B cell (primary cell): Measurements from ENCODE around the gene GRPEL1. TPM values are rescaled to one million over a fixed set of nuclear protein-coding genes. Genes with fewer than 3 reads are reported as not detected.

Source experiments
- ATAC-seq: fragments of 200-7000 bp; cut with Tn5 transposase; one replicate; pipeline ENCODE4 v1.10.0; 2021; ENCODE audit warnings: low read depth, mild to moderate bottlenecking, moderate number of reproducible peaks, moderate library complexity
- CTCF ChIA-PET: fragments of 350-600 bp; sonication (Branson Sonifier 250); formaldehyde crosslinking; loops from one replicate; lab custom pipeline; 2021; ENCODE audit warnings: antibody characterized with exemption, inconsistent platforms; lab: Charles Lee
- POLR2A ChIA-PET: fragments of 350-600 bp; sonication (Branson Sonifier 250); formaldehyde crosslinking; loops from one replicate; lab custom pipeline; 2021; ENCODE audit warnings: antibody characterized with exemption; lab: Charles Lee
- DNase-seq: peaks from one replicate; pipeline ENCODE4 v3.0.0; 2013
- H2AFZ ChIP-seq: 2 replicates; pipeline ENCODE4 v1.6.1; 2012; ENCODE audit warnings: mild to moderate bottlenecking, low read depth, low read length; ENCODE audit not compliant: insufficient read depth, poor library complexity, severe bottlenecking
- H3K27ac ChIP-seq, 2 donors: 1 replicate in 1 of 2; 2 replicates in 1 of 2; pipeline ENCODE4 v1.5.1; 2012 to 2013; ENCODE audit warnings: low read length in 2 of 2, mild to moderate bottlenecking in 2 of 2, moderate library complexity in 1 of 2
- H3K27me3 ChIP-seq, 4 experiments: fragments of 200-600 bp in 1 of 4; sonication (generic) in 1 of 4; replicated peaks in 1 of 4; 1 replicate in 2 of 4; 2 replicates in 2 of 4; pipeline versions ENCODE4 v1.6.1 to v1.7.0; 2013 to 2016; ENCODE audit warnings: low read length in 3 of 4, mild to moderate bottlenecking in 2 of 4, mixed read lengths in 1 of 4, moderate library complexity in 1 of 4; ENCODE audit not compliant: insufficient read depth in 4 of 4, control insufficient read depth in 3 of 4; ENCODE audit errors: control extremely low read depth in 1 of 4
- H3K36me3 ChIP-seq, 2 experiments: replicated peaks in 1 of 2; 1 replicate in 1 of 2; 2 replicates in 1 of 2; pipeline versions ENCODE4 v1.6.1 to v1.7.1; 2013; ENCODE audit warnings: low read length in 1 of 2; ENCODE audit not compliant: insufficient read depth in 2 of 2, control insufficient read depth in 1 of 2; ENCODE audit errors: control extremely low read depth in 1 of 2, extremely low read depth in 1 of 2
- H3K4me1 ChIP-seq, 2 donors: fragments of 200-600 bp in 1 of 2; sonication (generic) in 1 of 2; 1 replicate in 1 of 2; 2 replicates in 1 of 2; pipeline versions ENCODE4 v1.5.1 to v1.6.1; 2013 to 2017; ENCODE audit warnings: low read length in 2 of 2; ENCODE audit not compliant: control insufficient read depth in 2 of 2, insufficient read depth in 2 of 2
- H3K4me2 ChIP-seq: replicated peaks from 2 replicates; pipeline ENCODE3; 2012; ENCODE audit warnings: mild to moderate bottlenecking, low read depth, low read length; ENCODE audit not compliant: poor library complexity, severe bottlenecking
- H3K4me3 ChIP-seq, 5 experiments: fragments of 200-600 bp in 1 of 5; sonication (generic) in 1 of 5; 1 replicate in 3 of 5; 2 replicates in 2 of 5; pipeline versions ENCODE4 v1.5.1 to v1.7.0; 2011 to 2016; ENCODE audit warnings: low read length in 4 of 5, mild to moderate bottlenecking in 4 of 5, low read depth in 2 of 5, control low read depth in 1 of 5, moderate library complexity in 1 of 5; ENCODE audit not compliant: insufficient read depth in 1 of 5; ENCODE audit errors: control extremely low read depth in 1 of 5, extremely low read depth in 1 of 5
- H3K79me2 ChIP-seq: fragments of 200-600 bp; sonication (generic); one replicate; pipeline ENCODE4 v1.6.0; 2016; ENCODE audit warnings: low read length; ENCODE audit not compliant: control insufficient read depth, insufficient read depth
- H3K9ac ChIP-seq: fragments of 200-600 bp; sonication (generic); 2 replicates; pipeline ENCODE4 v1.6.1; 2017; ENCODE audit warnings: mild to moderate bottlenecking, low read length, moderate library complexity
- H3K9me3 ChIP-seq, 3 donors: one replicate each; pipeline versions ENCODE4 v1.6.1 to v1.7.1; 2013; ENCODE audit warnings: low read length in 2 of 3; ENCODE audit not compliant: control insufficient read depth in 2 of 3, insufficient read depth in 1 of 3; ENCODE audit errors: control extremely low read depth in 1 of 3
- H4K20me1 ChIP-seq: 2 replicates; pipeline ENCODE4 v1.6.0; 2012; ENCODE audit warnings: mild to moderate bottlenecking, low read length; ENCODE audit not compliant: insufficient read depth, control insufficient read depth, poor library complexity, severe bottlenecking
- H3K27ac Mint-ChIP-seq: one replicate; pipeline ENCODE4 v1.8.0; 2021; ENCODE audit warnings: mixed read lengths
- H3K27me3 Mint-ChIP-seq: one replicate; pipeline ENCODE4 v1.8.0; 2021; ENCODE audit warnings: mixed read lengths
- H3K4me1 Mint-ChIP-seq: one replicate; pipeline ENCODE4 v1.8.0; 2021; ENCODE audit warnings: mixed read lengths
- H3K4me3 Mint-ChIP-seq: one replicate; pipeline ENCODE4 v1.8.0; 2021; ENCODE audit warnings: mixed read lengths
- H3K9me3 Mint-ChIP-seq: one replicate; pipeline ENCODE4 v1.8.0; 2022; ENCODE audit warnings: mixed read lengths; ENCODE audit not compliant: insufficient read depth
- EZH2 ChIP-seq: IDR thresholded peaks from 2 replicates; pipeline ENCODE4 v1.6.1; 2012; ENCODE audit warnings: borderline replicate concordance, low read depth, mild to moderate bottlenecking, moderate library complexity, low read length; ENCODE audit not compliant: insufficient read depth, poor library complexity, severe bottlenecking
- WGBS: methylation state at CpG from one replicate; pipeline ENCODE4 v1.1.5; 2013; ENCODE audit warnings: missing lambda C conversion rate; ENCODE audit not compliant: insufficient coverage; 5-methylcytosine and 5-hydroxymethylcytosine counted together
- intact Hi-C: fragments of 100-400 bp; cut with micrococcal nuclease; formaldehyde crosslinking; loops from one replicate; pipeline ENCODE4 v1.10.0; 2022
- polyA plus RNA-seq: library from polyadenylated mRNA; depleted of rRNA; stranded (reverse); fragments of >200 nt; gene quantifications from 2 replicates; pipeline ENCODE4 v1.2.3, GENCODE V29; 2012
- total RNA-seq, 2 donors: library from RNA; stranded (reverse); fragments of 120-200 nt in 1 of 2; gene quantifications; 1 replicate in 1 of 2; 2 replicates in 1 of 2; pipeline versions ENCODE4 v1.2.3 to v1.2.4, GENCODE V29; 2013 to 2022
- TF ChIP-seq, protein P1 (sequence below): fragments of 200-600 bp; IDR thresholded peaks from one replicate; pipeline ENCODE4 v1.8.0; 2022; ENCODE audit warnings: antibody characterized with exemption, mild to moderate bottlenecking

GRPEL1 gene
- total and polyA plus RNA-seq, 2 donors (not counting 1 experiment from before 2014, with no cell fraction given) = 15.0 to 26.0 TPM

- ATAC-seq = no peak
- no peak overlapping the region for H3K4me3 Mint-ChIP-seq
- no peak for DNase-seq
- Histone ChIP-seq H3K27me3 (no peaks in the 10 kb centered on the region), H2AFZ (no peak overlapping the region), H3K79me2 (peaks cover 49% of the 10 kb centered on the region), H3K4me1 (peaks cover 13 to 18% of the 10 kb centered on the region in 2 donors), H3K27ac (no peak overlapping the region), H3K9ac (no peak overlapping the region), H3K4me3 (no peak overlapping the region), H3K36me3 (peaks cover 1 to 54% of the 10 kb centered on the region in 2 experiments), H3K4me2 (no peak overlapping the region), H4K20me1 (peaks cover 28% of the 10 kb centered on the region), H3K9me3 (no peaks in the 10 kb centered on the region)
- intact Hi-C loops = loop anchor here (2.0 kb wide), 1 partner anchor 27 kb away; the partner anchor contains the start of gene TADA2B
- peak overlapping the region; percentile 56 for H3K27ac Mint-ChIP-seq
- POLR2A ChIA-PET = interaction anchor here (1.1 kb wide), 1 partner anchor 107 kb away, joined by 3 read pairs; no protein-coding TSS in a partner anchor
- no peaks in the 10 kb centered on the region for H3K27me3 Mint-ChIP-seq
- WGBS = 94% methylated on average over 9 of the region's 12 CpGs
- peaks cover 23% of the 10 kb centered on the region for H3K4me1 Mint-ChIP-seq
- peaks cover 2% of the 10 kb centered on the region for H3K9me3 Mint-ChIP-seq
- CTCF ChIA-PET = interaction anchor here (1.0 to 1.6 kb wide), 3 partner anchors 28 to 55 kb away, joined by 3 to 7 read pairs (median 3); partner anchors contain the start of gene TADA2B
- TF ChIP-seq EZH2 = no peak
- TF ChIP-seq, protein P1, sequence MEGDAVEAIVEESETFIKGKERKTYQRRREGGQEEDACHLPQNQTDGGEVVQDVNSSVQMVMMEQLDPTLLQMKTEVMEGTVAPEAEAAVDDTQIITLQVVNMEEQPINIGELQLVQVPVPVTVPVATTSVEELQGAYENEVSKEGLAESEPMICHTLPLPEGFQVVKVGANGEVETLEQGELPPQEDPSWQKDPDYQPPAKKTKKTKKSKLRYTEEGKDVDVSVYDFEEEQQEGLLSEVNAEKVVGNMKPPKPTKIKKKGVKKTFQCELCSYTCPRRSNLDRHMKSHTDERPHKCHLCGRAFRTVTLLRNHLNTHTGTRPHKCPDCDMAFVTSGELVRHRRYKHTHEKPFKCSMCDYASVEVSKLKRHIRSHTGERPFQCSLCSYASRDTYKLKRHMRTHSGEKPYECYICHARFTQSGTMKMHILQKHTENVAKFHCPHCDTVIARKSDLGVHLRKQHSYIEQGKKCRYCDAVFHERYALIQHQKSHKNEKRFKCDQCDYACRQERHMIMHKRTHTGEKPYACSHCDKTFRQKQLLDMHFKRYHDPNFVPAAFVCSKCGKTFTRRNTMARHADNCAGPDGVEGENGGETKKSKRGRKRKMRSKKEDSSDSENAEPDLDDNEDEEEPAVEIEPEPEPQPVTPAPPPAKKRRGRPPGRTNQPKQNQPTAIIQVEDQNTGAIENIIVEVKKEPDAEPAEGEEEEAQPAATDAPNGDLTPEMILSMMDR = no peak
Observed at GRCh38 chr4:7015383-7016035, 52.4 kb downstream of the GRPEL1 start.

- Histone ChIP-seq H3K4me3 (no peak overlapping the region), H3K9ac (no peak overlapping the region)
- H3K27ac Mint-ChIP-seq = peak overlapping the region; percentile 56
Observed at GRCh38 chr4:7014815-7015214, 53.0 kb downstream of the GRPEL1 start.

More at GRCh38 chr4:7014815-7015214, 53.0 kb downstream of the GRPEL1 start:
- H3K4me1 Mint-ChIP-seq = peaks cover 23% of the 10 kb centered on the region
- DNase-seq (no peak), ATAC-seq (no peak)
- no peaks in the 10 kb centered on the region for H3K27me3 Mint-ChIP-seq
- H2AFZ ChIP-seq = no peak overlapping the region
- ChIA-PET POLR2A (interaction anchor here (1.1 kb wide), 1 partner anchor 106 kb away, joined by 3 read pairs; no protein-coding TSS in a partner anchor), CTCF (interaction anchor here (1.0 to 1.6 kb wide), 3 partner anchors 28 to 55 kb away, joined by 3 to 7 read pairs (median 7); partner anchors contain the start of gene TADA2B)
- 96% methylated on average over 12 of the region's 12 CpGs for WGBS
- H4K20me1 ChIP-seq = peaks cover 21% of the 10 kb centered on the region
- no peak overlapping the region for H3K4me3 Mint-ChIP-seq
- TF ChIP-seq EZH2 = no peak
- TF ChIP-seq, protein P1 = no peak
- peaks cover 13 to 18% of the 10 kb centered on the region in 2 donors for H3K4me1 ChIP-seq
- peaks cover 1 to 56% of the 10 kb centered on the region in 2 experiments for H3K36me3 ChIP-seq
- H3K27ac ChIP-seq = peak overlapping the region in 1 of 2 donors; percentile 35
- H3K9me3 Mint-ChIP-seq = peaks cover 2% of the 10 kb centered on the region
- no peak overlapping the region for H3K4me2 ChIP-seq
- H3K9me3 ChIP-seq = no peaks in the 10 kb centered on the region
- H3K79me2 ChIP-seq = peaks cover 46% of the 10 kb centered on the region
- intact Hi-C loops = loop anchor here (1.0 to 5.0 kb wide), 4 partner anchors 28 to 53 kb away; partner anchors contain the start of genes GRPEL1 and TADA2B
- H3K27me3 ChIP-seq = no peaks in the 10 kb centered on the region
